ENCODE measurements around the gene GLIPR1L1.
"Not testable (repeated sequence)": the region's sequence is repeated elsewhere in the genome, so short reads cannot be mapped to it uniquely, and the experiment has no call there.

Gene GLIPR1L1

GRCh38 chr12:75334384-75335030 is at the start of gene GLIPR1L1:
Gene GLIPR1L1 (plus strand): TSS chr12:75334670. CDS start chr12:75334729, 59 bp downstream.
- DNase-seq: peak; percentile 46 to 78 (median 67)

GRCh38 chr12:75288860-75289259 is 45.6 kb upstream of the GLIPR1L1 start:
- DNase-seq: no peak

GRCh38 chr12:75289753-75290152 is 44.7 kb upstream of the GLIPR1L1 start:
- no peak for DNase-seq

GRCh38 chr12:75291014-75291413 is 43.5 kb upstream of the GLIPR1L1 start:
- no peak for DNase-seq

GRCh38 chr12:75294336-75294735 is 40.1 kb upstream of the GLIPR1L1 start:
- DNase-seq: no peak

GRCh38 chr12:75294797-75295196 is 39.7 kb upstream of the GLIPR1L1 start:
- no peak for DNase-seq

GRCh38 chr12:75302225-75302624 is 32.2 kb upstream of the GLIPR1L1 start:
- DNase-seq: no peak

- DNase-seq: no peak
Observed at GRCh38 chr12:75302781-75303180, 31.7 kb upstream of the GLIPR1L1 start.

- DNase-seq: no peak
Observed at GRCh38 chr12:75305412-75306332, 28.8 kb upstream of the GLIPR1L1 start.

- no peak for DNase-seq
Observed at GRCh38 chr12:75308279-75308678, 26.2 kb upstream of the GLIPR1L1 start.

- DNase-seq: no peak
Observed at GRCh38 chr12:75311369-75311768, 23.1 kb upstream of the GLIPR1L1 start.

- no peak for DNase-seq
Observed at GRCh38 chr12:75315518-75315917, 19.0 kb upstream of the GLIPR1L1 start.

GRCh38 chr12:75317784-75318183 is 16.7 kb upstream of the GLIPR1L1 start:
- no peak for DNase-seq

GRCh38 chr12:75322464-75322863 is 12.0 kb upstream of the GLIPR1L1 start:
- no peak for DNase-seq

- DNase-seq: no peak
Observed at GRCh38 chr12:75323663-75324062, 10.8 kb upstream of the GLIPR1L1 start.

GRCh38 chr12:75327642-75328041 is 6.8 kb upstream of the GLIPR1L1 start:
- DNase-seq: no peak

GRCh38 chr12:75329918-75330826 is 4.3 kb upstream of the GLIPR1L1 start, which contains the start of gene CAPS2:
Gene CAPS2 (minus strand): TSS chr12:75330324. CDS start chr12:75326498, 3,826 bp downstream.
- peak; percentile 10 to 49 (median 35) for DNase-seq

GRCh38 chr12:75337905-75338304 is 3.4 kb downstream of the GLIPR1L1 start:
- DNase-seq: no peak

- DNase-seq: no peak
Observed at GRCh38 chr12:75341873-75342272, 7.4 kb downstream of the GLIPR1L1 start.

GRCh38 chr12:75345531-75345930 is 11.1 kb downstream of the GLIPR1L1 start:
- DNase-seq: no peak

- not testable (repeated sequence) for DNase-seq
Observed at GRCh38 chr12:75346215-75346614, 11.7 kb downstream of the GLIPR1L1 start.

GRCh38 chr12:75349946-75350345 is 15.5 kb downstream of the GLIPR1L1 start:
- no peak for DNase-seq

- no peak for DNase-seq
Observed at GRCh38 chr12:75350413-75350812, 15.9 kb downstream of the GLIPR1L1 start.
